Prostate gland (tissue), 2 donors: ENCODE measurements around the gene TRIM72.

ENCODE experiments used
- CTCF ChIP-seq, 4 experiments: fragments of 200-600 bp in 2 of 4; fragments of 450-650 bp in 2 of 4; sonication (generic) in 2 of 4; IDR thresholded peaks; 1 replicate in 3 of 4; 2 replicates in 1 of 4; pipeline ENCODE4 v1.5.1; 2016 to 2019; ENCODE audit warnings: antibody characterized with exemption in 4 of 4, mild to moderate bottlenecking in 2 of 4, moderate library complexity in 2 of 4
- POLR2A ChIP-seq: fragments of 450-650 bp; IDR thresholded peaks from one replicate; pipeline ENCODE4 v1.6.1; 2016; ENCODE audit warnings: antibody characterized with exemption, mild to moderate bottlenecking
- POLR2AphosphoS5 ChIP-seq: sonication (generic); formaldehyde crosslinking; IDR thresholded peaks from one replicate; pipeline ENCODE4 v1.6.1; 2017; ENCODE audit warnings: antibody characterized with exemption

DNA sequence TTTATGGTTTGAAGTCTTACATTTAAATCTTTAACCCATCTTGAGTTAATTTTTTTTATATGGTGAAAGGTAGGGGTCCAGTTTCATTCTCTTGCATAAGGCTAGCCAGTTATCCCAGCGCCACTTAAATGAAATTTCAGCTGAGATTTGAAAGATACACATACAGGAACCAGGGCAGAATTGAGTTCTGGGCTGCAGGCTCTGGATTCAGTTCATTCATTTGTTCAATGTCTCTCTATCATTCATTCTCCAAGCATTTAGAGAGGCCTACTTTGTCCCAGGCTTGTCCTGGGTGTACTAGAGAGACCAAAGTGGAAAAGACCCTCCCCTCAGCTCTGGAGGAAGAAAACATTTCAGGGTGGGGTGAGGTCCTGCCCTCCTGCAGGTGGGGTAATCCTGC lies 577 bp upstream of the TRIM72 start:
- TF ChIP-seq CTCF (IDR thresholded peaks at IDR 0.05) (no peak), POLR2AphosphoS5 (no peak), POLR2A (no peak)
